Keratinocyte (primary cell): ENCODE data around the gene ARMH1.

Experiments
- CTCF ChIP-seq, 3 experiments: IDR thresholded peaks in 1 of 3; conservative IDR thresholded peaks in 1 of 3; optimal IDR thresholded peaks in 1 of 3; 2 replicates in 2 of 3; 3 replicates in 1 of 3; pipeline versions ENCODE3 to v1.5.1; 2011; ENCODE audit warnings: low read length in 3 of 3, mild to moderate bottlenecking in 3 of 3, moderate library complexity in 2 of 3, control low read depth in 1 of 3, inconsistent platforms in 1 of 3; ENCODE audit not compliant: insufficient read depth in 2 of 3; ENCODE audit errors: extremely low read depth in 1 of 3
- EZH2 ChIP-seq: IDR thresholded peaks from one replicate; pipeline ENCODE4 v1.6.1; 2012; ENCODE audit warnings: inconsistent platforms, mild to moderate bottlenecking, low read length, moderate library complexity

- TF ChIP-seq CTCF (optimal IDR thresholded peaks at IDR 0.05 in 1 of 3, IDR thresholded peaks at IDR 0.05 in 1 of 3, conservative IDR thresholded peaks at IDR 0.05 in 1 of 3; ENCODE audit: extremely low read depth in 1 of 3, insufficient read depth in 2 of 3, low read length in 3 of 3) (peak; percentile 70 to 84 (median 74)), EZH2 (no peak)
These were observed 56.4 kb downstream of the ARMH1 start, which contains the start of gene RNU5D-1 for GRCh38 chr1:44730741-44731512.
